COLO668 (cell line): ENCODE data around the gene DARS2.
"Not testable (repeated sequence)": the region's sequence is repeated elsewhere in the genome, so short reads cannot be mapped to it uniquely, and the experiment has no call there.

Source experiments
- DNase-seq: peaks from one replicate; lab custom pipeline; 2025; ENCODE audit not compliant: unreplicated experiment; lab: John Stamatoyannopoulos, UW

The DARS2 gene, protein sequence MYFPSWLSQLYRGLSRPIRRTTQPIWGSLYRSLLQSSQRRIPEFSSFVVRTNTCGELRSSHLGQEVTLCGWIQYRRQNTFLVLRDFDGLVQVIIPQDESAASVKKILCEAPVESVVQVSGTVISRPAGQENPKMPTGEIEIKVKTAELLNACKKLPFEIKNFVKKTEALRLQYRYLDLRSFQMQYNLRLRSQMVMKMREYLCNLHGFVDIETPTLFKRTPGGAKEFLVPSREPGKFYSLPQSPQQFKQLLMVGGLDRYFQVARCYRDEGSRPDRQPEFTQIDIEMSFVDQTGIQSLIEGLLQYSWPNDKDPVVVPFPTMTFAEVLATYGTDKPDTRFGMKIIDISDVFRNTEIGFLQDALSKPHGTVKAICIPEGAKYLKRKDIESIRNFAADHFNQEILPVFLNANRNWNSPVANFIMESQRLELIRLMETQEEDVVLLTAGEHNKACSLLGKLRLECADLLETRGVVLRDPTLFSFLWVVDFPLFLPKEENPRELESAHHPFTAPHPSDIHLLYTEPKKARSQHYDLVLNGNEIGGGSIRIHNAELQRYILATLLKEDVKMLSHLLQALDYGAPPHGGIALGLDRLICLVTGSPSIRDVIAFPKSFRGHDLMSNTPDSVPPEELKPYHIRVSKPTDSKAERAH

GRCh38 chr1:173824315-173825081 is at the start of gene DARS2, which contains the start of gene CENPL:
Gene DARS2 (plus strand): TSS chr1:173824673. CDS start chr1:173825230, 557 bp downstream.
Gene CENPL (minus strand): TSS chr1:173824883. CDS start chr1:173811299, 13,584 bp downstream.
- DNase-seq, result peak; percentile 96

DNA sequence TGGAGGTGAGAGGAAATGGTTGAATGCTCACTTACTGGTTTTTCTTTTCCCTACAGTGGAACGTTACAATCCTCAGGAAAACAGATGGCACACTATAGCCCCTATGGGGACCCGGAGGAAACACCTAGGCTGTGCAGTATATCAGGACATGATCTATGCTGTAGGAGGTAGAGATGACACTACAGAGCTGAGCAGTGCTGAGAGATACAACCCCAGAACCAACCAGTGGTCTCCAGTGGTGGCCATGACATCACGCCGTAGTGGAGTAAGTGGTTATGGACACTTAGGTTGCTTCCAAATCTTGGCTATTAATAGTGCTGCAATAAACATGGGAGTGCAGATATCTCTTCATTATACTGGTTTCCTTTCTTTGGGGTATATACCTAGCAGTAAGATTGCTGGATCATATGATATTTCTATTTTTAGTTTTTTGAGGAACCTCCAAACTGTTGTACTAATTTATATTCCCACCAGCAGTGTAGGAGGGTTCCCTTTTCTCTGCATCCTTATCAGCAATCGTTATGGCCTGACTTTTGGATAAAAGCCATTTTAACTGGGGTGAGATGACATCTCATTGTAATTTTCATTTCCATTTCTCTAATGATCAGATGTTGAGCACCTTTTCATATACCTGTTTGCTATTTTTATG is 48.8 kb upstream of the DARS2 start:
- no peak for DNase-seq

- DNase-seq, result no peak
Observed at GRCh38 chr1:173779936-173780335, 44.5 kb upstream of the DARS2 start.

DNA sequence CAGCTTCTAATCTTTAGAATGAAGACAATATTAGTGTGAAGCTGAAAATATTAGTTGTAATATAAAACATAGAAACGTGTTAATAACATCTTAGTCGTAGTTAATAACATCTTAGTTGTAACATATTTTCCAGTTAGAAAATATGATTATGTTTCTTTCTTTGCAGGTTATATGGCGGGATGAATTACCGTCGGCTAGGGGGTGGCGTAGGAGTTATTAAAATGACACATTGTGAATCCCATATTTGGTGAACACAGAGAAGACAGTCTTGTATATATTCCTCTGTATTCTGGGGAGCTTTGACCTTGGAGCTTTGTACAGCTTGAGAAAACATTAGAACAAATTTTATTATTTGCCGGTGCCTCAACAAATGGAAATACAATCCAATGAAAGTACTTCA is 39.5 kb upstream of the DARS2 start:
- no peak for DNase-seq

- DNase-seq, result no peak
Observed at GRCh38 chr1:173789841-173790240, 34.6 kb upstream of the DARS2 start.

DNA sequence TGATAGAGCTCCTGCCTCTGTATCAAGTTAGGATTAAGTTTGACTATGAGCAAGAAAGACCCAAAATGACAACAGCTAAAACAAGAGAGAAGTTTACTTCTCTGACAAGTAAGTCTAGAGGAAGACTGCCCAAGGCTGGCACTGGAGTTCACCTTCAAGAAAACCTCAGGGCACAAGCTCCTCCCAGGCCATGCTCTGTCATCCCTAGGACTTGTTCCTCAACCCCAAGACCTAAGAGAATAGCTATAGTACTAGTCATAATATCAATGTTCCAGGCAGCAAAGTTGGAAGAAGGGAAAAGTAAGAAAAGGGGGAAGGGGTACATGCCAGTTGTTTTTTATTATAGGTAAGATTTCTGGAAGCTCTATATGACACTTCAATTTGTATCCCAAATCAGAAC is 26.4 kb upstream of the DARS2 start:
- DNase-seq, result no peak

- not testable (repeated sequence) for DNase-seq
Observed at GRCh38 chr1:173799995-173800394, 24.5 kb upstream of the DARS2 start.

DNA sequence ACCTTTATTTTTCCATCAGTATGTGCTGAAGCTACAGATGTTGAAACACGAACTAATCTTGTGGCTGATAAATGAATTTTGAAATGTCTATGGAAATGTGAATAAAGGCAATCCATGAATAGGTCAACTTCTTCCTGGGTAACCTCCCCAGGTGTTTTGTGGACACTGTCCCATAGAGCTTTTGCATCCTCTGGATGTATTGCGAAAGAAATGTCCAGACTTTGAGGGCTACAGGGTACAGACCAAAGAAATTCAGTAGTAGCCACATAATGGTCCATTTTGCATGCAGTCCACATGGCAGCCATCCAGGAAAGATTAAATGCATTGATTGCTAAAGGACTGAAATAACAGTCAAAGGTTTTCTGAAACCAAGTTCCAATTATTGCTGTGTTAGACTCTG is 21.5 kb upstream of the DARS2 start:
- no peak for DNase-seq

DNA sequence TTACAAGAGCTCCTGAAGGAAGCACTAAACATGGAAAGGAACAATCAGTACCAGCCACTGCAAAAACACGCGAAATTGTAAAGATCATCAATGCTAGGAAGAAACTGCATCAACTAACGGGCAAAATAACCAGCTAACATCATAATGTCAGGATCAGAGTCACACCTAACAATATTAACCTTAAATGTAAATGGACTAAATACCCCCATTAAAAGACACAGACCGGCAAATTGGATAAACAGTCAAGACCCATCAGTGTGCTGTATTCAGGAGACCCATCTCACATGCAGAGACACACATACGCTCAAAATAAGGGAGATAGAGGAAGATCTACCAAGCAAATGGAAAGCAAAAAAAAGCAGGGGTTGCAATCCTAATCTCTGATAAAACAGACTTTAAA is 10.8 kb upstream of the DARS2 start:
- not testable (repeated sequence) for DNase-seq

GRCh38 chr1:173818459-173818858 is 6.0 kb upstream of the DARS2 start:
- DNase-seq, result no peak

DNA sequence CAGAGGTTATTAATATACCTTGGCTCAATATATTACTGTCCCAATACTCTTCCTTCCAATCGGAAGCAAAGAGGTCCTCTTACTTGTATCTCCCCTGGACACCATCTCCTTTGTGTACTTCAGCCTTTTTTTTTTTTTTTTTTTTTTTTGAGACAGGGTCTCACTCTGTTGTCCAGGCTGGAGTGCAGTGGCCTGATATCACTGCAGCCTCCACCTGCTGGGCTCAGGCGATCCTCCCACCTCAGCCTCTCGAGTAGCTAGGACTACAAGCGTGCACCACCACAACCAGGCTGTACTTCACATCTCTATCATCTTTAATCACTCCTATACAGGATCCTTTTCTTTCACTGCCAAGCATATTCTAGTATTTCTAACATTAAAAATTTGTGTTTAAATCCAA is 2.8 kb upstream of the DARS2 start:
- no peak for DNase-seq

DNA sequence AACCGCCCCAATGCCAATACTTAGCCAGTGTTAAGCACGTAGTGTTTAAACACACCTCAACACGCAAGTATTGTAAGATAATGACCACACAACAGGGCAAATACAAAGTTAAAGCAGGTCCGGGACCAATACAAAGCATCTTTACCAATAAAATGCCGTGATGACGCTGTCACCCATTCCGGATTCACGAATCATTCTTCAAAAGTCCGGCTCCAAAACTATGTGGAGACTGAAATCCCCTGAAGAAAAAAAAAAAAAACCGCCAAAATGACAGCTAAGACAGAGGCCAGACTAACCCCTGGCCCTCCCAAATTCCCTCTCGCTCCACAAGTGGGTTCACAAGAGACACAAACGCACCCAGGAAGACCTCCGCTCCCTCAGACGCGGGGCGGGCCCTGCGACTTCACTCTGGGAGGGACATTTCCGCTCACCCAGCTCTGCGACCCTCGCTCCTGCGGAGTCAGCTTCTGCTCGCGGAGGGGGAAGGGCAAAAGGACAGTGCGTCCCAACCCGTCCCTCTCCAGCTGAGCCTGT is 625 bp upstream of the DARS2 start:
- no peak for DNase-seq

GRCh38 chr1:173827611-173828010 is 3.1 kb downstream of the DARS2 start:
- DNase-seq, result no peak

DNA sequence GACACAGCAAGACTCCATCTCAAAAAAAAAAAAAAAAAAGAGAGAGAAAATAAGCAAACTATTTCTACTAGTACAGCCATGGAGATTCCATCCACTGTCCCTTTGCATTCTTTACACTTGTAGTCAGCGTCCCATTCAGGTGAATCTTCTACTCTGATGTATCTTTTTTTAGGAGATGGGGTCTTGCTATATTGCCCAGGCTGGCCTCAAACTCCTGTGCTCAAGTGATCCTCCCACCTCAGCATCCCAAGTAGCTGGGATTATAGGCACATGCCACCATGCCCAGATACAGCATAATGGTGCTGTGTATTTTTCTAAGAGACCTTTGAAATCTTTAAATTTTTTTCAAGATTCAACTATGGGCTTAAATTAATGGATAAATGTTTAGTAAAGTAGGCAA is 8.3 kb downstream of the DARS2 start:
- no peak for DNase-seq

DNA sequence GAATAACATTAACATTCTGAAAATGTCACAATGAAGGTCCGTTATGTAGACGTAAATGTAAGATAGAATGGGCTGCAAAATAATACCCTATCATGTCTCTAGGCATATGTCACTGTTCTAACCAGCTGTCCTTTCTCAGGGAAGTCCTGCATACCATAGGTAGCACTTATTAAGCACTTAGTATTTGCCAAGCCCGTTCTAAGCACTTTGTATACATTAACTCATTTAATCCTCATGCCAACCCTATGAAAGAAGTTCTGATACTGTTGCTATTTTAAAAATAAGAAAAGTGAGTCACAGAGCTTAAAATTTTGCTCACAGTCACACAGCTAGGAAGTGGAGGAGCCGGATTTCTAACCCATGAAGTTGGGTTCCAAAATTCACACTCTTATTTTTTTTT is 27.6 kb downstream of the DARS2 start:
- no peak for DNase-seq

DNA sequence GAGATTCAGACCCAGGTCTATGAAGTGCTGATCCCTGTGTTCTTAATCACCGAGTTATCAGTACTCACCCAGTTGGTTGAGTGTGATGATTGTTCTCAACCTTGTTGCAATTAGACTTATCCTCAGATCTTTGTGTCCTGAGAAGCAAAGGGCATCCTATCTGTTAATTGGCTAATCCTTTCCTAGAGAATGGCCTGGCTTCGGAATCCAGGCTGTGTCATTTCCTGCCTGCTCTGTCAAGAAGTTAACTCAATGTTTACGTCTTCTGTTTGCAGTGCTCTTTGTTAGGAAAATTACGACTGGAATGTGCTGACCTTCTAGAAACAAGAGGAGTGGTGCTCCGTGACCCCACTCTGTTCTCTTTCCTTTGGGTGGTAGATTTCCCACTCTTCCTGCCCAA is 28.6 kb downstream of the DARS2 start:
- no peak for DNase-seq

DNA sequence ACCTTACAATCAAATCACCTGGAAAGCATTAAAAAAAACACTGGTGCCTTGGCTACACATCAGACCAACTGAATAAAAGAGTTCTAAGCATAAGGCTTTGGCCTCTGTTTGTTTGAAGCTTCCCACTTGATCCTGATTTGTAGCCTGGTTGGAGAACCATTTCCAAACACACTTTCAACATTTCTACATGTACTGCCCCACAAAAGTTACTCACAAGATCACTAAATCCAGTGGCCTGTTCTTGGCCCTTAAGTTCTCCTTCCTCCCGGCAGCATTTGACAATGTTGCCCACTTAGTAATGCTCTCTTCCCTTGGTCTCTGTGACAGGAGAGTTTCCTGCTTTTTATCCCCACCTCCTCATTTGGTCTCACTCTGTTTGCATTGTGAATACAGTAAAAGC is 31.5 kb downstream of the DARS2 start:
- DNase-seq, result no peak

GRCh38 chr1:173856903-173857302 is 32.4 kb downstream of the DARS2 start:
- DNase-seq, result no peak

GRCh38 chr1:173857363-173857917 is 33.0 kb downstream of the DARS2 start:
- DNase-seq, result no peak

- DNase-seq, result not testable (repeated sequence)
Observed at GRCh38 chr1:173859547-173859946, 35.1 kb downstream of the DARS2 start.

DNA sequence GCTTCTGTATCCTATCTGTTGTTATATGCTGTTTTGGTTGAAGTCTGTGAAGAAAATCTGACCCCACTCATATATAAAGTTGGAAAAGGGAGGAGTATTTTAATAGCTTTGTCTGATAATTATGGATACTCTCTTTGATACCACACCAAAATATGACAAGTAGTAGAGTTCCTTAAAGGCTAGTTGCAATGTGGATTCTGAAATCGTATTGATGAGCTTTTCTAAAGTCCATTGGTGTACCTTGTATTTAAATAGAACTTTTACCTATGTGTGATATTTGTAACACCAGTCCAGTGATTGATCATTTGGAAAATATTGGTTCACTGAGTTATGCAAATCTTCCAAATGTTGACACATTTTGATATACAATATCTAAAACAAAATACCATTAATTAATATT is 35.6 kb downstream of the DARS2 start:
- DNase-seq, result no peak
